A673 (cell line): ENCODE data around the gene TTLL7. TPM values are rescaled to one million over a fixed set of nuclear protein-coding genes. Genes with fewer than 3 reads are reported as not detected.

Source experiments
- BruUV-seq: library from RNA; stranded (reverse); fragments of 400-500 nt; replicated peaks from 2 replicates; lab custom pipeline; 2021; lab: Mats Ljungman, UMichigan
- CTCF ChIA-PET: fragments of 300-600 bp; sonication (Branson Sonifier 250); formaldehyde crosslinking; loops from one replicate; lab custom pipeline; 2022; ENCODE audit warnings: antibody characterized with exemption; lab: Charles Lee
- POLR2A ChIA-PET: fragments of 300-600 bp; sonication (Branson Sonifier 250); formaldehyde crosslinking; loops from one replicate; lab custom pipeline; 2022; ENCODE audit warnings: antibody characterized with exemption; ENCODE audit not compliant: low non-redundant PET; lab: Charles Lee
- DNase-seq: peaks from one replicate; pipeline ENCODE4 v3.0.0-alpha.2; 2015; ENCODE audit warnings: low spot score
- H3K27ac ChIP-seq: fragments of 200-600 bp; sonication (generic); 2 replicates; pipeline ENCODE4 v1.5.1; 2016; ENCODE audit warnings: mixed run types, low read depth, mild to moderate bottlenecking, mixed read lengths, antibody characterized with exemption, low read length; ENCODE audit not compliant: poor library complexity, severe bottlenecking
- H3K27me3 ChIP-seq: fragments of 200-600 bp; sonication (generic); replicated peaks from 2 replicates; pipeline ENCODE4 v1.6.1; 2017; ENCODE audit warnings: mixed run types, low read depth, mild to moderate bottlenecking, mixed read lengths, antibody characterized with exemption, low read length; ENCODE audit not compliant: insufficient read depth, poor library complexity
- H3K36me3 ChIP-seq: fragments of 200-600 bp; sonication (generic); 2 replicates; pipeline ENCODE4 v1.6.1; 2016; ENCODE audit warnings: mixed run types, mild to moderate bottlenecking, mixed read lengths, antibody characterized with exemption, low read length; ENCODE audit not compliant: insufficient read depth, poor library complexity, severe bottlenecking
- H3K4me1 ChIP-seq: fragments of 200-600 bp; sonication (generic); 2 replicates; pipeline ENCODE4 v1.6.1; 2017; ENCODE audit warnings: mixed run types, mild to moderate bottlenecking, mixed read lengths, antibody characterized with exemption, low read length; ENCODE audit not compliant: insufficient read depth, poor library complexity, severe bottlenecking
- H3K4me3 ChIP-seq: fragments of 200-600 bp; sonication (generic); 2 replicates; pipeline ENCODE4 v1.5.1; 2016; ENCODE audit warnings: low read depth, mixed run types, mild to moderate bottlenecking, mixed read lengths, low read length; ENCODE audit not compliant: poor library complexity, severe bottlenecking
- H3K9me3 ChIP-seq: fragments of 200-600 bp; sonication (generic); 2 replicates; pipeline ENCODE4 v1.6.1; 2016; ENCODE audit warnings: mixed run types, low read depth, mild to moderate bottlenecking, mixed read lengths, antibody characterized with exemption, low read length; ENCODE audit not compliant: poor library complexity, severe bottlenecking
- CTCF ChIP-seq: fragments of 300-800, 200-600 bp; sonication (generic); conservative IDR thresholded peaks from 2 replicates; pipeline ENCODE4 v1.5.1; 2017; ENCODE audit warnings: low read depth, mild to moderate bottlenecking, antibody characterized with exemption, low read length, moderate library complexity, mixed read lengths
- EZH2 ChIP-seq: fragments of 200-600 bp; sonication (generic); IDR thresholded peaks from 2 replicates; pipeline ENCODE4 v1.6.1; 2017; ENCODE audit warnings: borderline replicate concordance, low read depth, mild to moderate bottlenecking, mixed read lengths, antibody characterized with exemption, low read length; ENCODE audit not compliant: poor library complexity, severe bottlenecking
- intact Hi-C: fragments of 100-400 bp; cut with micrococcal nuclease; formaldehyde crosslinking; loops from one replicate; pipeline ENCODE4 v1.10.0; 2022; ENCODE audit not compliant: unreplicated experiment
- total RNA-seq: library from RNA; stranded (reverse); gene quantifications from 2 replicates; pipeline ENCODE4 v1.2.3, GENCODE V29; 2021

TTLL7 gene
- total RNA-seq, 1 experiment from 2014 or later: 34.2 TPM

GRCh38 chr1:83818916-83819315, 180.0 kb downstream of the TTLL7 start:
- DNase-seq: no peak
- Histone ChIP-seq H3K27ac (no peak overlapping the region), H3K9me3 (no peaks in the 10 kb centered on the region), H3K4me3 (no peak overlapping the region), H3K36me3 (no peaks in the 10 kb centered on the region), H3K4me1 (no peaks in the 10 kb centered on the region), H3K27me3 (no peaks in the 10 kb centered on the region)
- intact Hi-C loops: no loop called here
- TF ChIP-seq CTCF (no peak), EZH2 (no peak)
- BruUV-seq: no TSS peak
- CTCF ChIA-PET: no interaction called here
- POLR2A ChIA-PET: no interaction called here

GRCh38 chr1:83816836-83817235, 182.1 kb downstream of the TTLL7 start:
- intact Hi-C loops: no loop called here
- TF ChIP-seq EZH2 (no peak), CTCF (no peak)
- BruUV-seq: no TSS peak
- Histone ChIP-seq H3K4me3 (no peak overlapping the region), H3K36me3 (no peaks in the 10 kb centered on the region), H3K27ac (no peak overlapping the region), H3K4me1 (no peaks in the 10 kb centered on the region), H3K27me3 (no peaks in the 10 kb centered on the region), H3K9me3 (no peaks in the 10 kb centered on the region)
- POLR2A ChIA-PET: no interaction called here
- CTCF ChIA-PET: no interaction called here
- no peak for DNase-seq

- POLR2A ChIA-PET: no interaction called here
- no peaks in the 10 kb centered on the region for H3K4me1 ChIP-seq
- intact Hi-C loops: no loop called here
- DNase-seq: no peak
- CTCF ChIA-PET: no interaction called here
- H3K27me3 ChIP-seq: no peaks in the 10 kb centered on the region
- no peak overlapping the region for H3K27ac ChIP-seq
- no TSS peak for BruUV-seq
- H3K4me3 ChIP-seq: no peak overlapping the region
- no peaks in the 10 kb centered on the region for H3K36me3 ChIP-seq
- TF ChIP-seq EZH2 (no peak), CTCF (no peak)
- H3K9me3 ChIP-seq: no peaks in the 10 kb centered on the region
Measured at GRCh38 chr1:83815330-83815729, 183.6 kb downstream of the TTLL7 start.

Other genes with a start within 250 kb of the TTLL7 start
- 33.6 and 39.6 TPM in 2 replicates for gene PRKACB, start 145.1 kb upstream of the TTLL7 start, total RNA-seq